Measurements from ENCODE around the gene SRPK2.

SRPK2 gene

GRCh38 chr7:105352018-105352612 lies 36.6 kb downstream of the SRPK2 start:
- TF ChIP-seq GATA3 (IDR thresholded peaks at IDR 0.05; ENCODE audit: low read depth, low read length) = no peak
- TF ChIP-seq GATA2 (IDR thresholded peaks at IDR 0.05; ENCODE audit: low read depth, low read length) = no peak

GRCh38 chr7:105350906-105351305 lies 37.8 kb downstream of the SRPK2 start:
- TF ChIP-seq GATA2 (IDR thresholded peaks at IDR 0.05; ENCODE audit: low read depth, low read length) (no peak), GATA3 (IDR thresholded peaks at IDR 0.05; ENCODE audit: low read depth, low read length) (no peak)

- no peak for TF ChIP-seq GATA3 (IDR thresholded peaks at IDR 0.05; ENCODE audit: low read depth, low read length)
- TF ChIP-seq GATA2 (IDR thresholded peaks at IDR 0.05; ENCODE audit: low read depth, low read length) = no peak
Measured at GRCh38 chr7:105346593-105347322, 42.0 kb downstream of the SRPK2 start.

- no peak for TF ChIP-seq GATA3 (IDR thresholded peaks at IDR 0.05; ENCODE audit: low read depth, low read length)
- no peak for TF ChIP-seq GATA2 (IDR thresholded peaks at IDR 0.05; ENCODE audit: low read depth, low read length)
Measured at GRCh38 chr7:105346138-105346537, 42.6 kb downstream of the SRPK2 start.

- peak; percentile 68; the same call in 1 of the 2 replicates for TF ChIP-seq GATA2 (IDR thresholded peaks at IDR 0.05; ENCODE audit: low read depth, low read length)
- TF ChIP-seq GATA3 (IDR thresholded peaks at IDR 0.05; ENCODE audit: low read depth, low read length) = peak; percentile 70
Measured at GRCh38 chr7:105345725-105346124, 43.0 kb downstream of the SRPK2 start.

- TF ChIP-seq GATA2 (IDR thresholded peaks at IDR 0.05; ENCODE audit: low read depth, low read length) (no peak), GATA3 (IDR thresholded peaks at IDR 0.05; ENCODE audit: low read depth, low read length) (no peak)
Measured at GRCh38 chr7:105345003-105345402, 43.7 kb downstream of the SRPK2 start.

GRCh38 chr7:105339404-105340323 lies 49.1 kb downstream of the SRPK2 start:
- TF ChIP-seq GATA2 (IDR thresholded peaks at IDR 0.05; ENCODE audit: low read depth, low read length) = no peak
- TF ChIP-seq GATA3 (IDR thresholded peaks at IDR 0.05; ENCODE audit: low read depth, low read length) = no peak

GRCh38 chr7:105337529-105337928 lies 51.2 kb downstream of the SRPK2 start:
- TF ChIP-seq GATA2 (IDR thresholded peaks at IDR 0.05; ENCODE audit: low read depth, low read length) = no peak
- no peak for TF ChIP-seq GATA3 (IDR thresholded peaks at IDR 0.05; ENCODE audit: low read depth, low read length)

- TF ChIP-seq GATA3 (IDR thresholded peaks at IDR 0.05; ENCODE audit: low read depth, low read length) (no peak), GATA2 (IDR thresholded peaks at IDR 0.05; ENCODE audit: low read depth, low read length) (no peak)
Measured at GRCh38 chr7:105336009-105336408, 52.7 kb downstream of the SRPK2 start.

- TF ChIP-seq GATA3 (IDR thresholded peaks at IDR 0.05; ENCODE audit: low read depth, low read length) (no peak), GATA2 (IDR thresholded peaks at IDR 0.05; ENCODE audit: low read depth, low read length) (no peak)
Measured at GRCh38 chr7:105330526-105330925, 58.2 kb downstream of the SRPK2 start.

GRCh38 chr7:105327201-105327600 lies 61.5 kb downstream of the SRPK2 start:
- TF ChIP-seq GATA3 (IDR thresholded peaks at IDR 0.05; ENCODE audit: low read depth, low read length) (no peak), GATA2 (IDR thresholded peaks at IDR 0.05; ENCODE audit: low read depth, low read length) (no peak)

GRCh38 chr7:105325216-105325904 lies 63.4 kb downstream of the SRPK2 start:
- TF ChIP-seq GATA3 (IDR thresholded peaks at IDR 0.05; ENCODE audit: low read depth, low read length) (no peak), GATA2 (IDR thresholded peaks at IDR 0.05; ENCODE audit: low read depth, low read length) (no peak)

GRCh38 chr7:105323366-105323765 lies 65.4 kb downstream of the SRPK2 start:
- no peak for TF ChIP-seq GATA2 (IDR thresholded peaks at IDR 0.05; ENCODE audit: low read depth, low read length)
- no peak for TF ChIP-seq GATA3 (IDR thresholded peaks at IDR 0.05; ENCODE audit: low read depth, low read length)
